GM18502 (cell line): Measurements from ENCODE around the gene ATXN7.

Experiments
- ATAC-seq: cut with Tn5 transposase; IDR thresholded peaks from one replicate; pipeline ENCODE4 v1.9.1; 2021; ENCODE audit warnings: mild to moderate bottlenecking; ENCODE audit not compliant: unreplicated experiment, poor library complexity

The ATXN7 gene

GRCh38 chr3:63976872-63977200 lies 113.2 kb downstream of the ATXN7 start:
- ATAC-seq: no peak

GRCh38 chr3:63977893-63978292 lies 114.2 kb downstream of the ATXN7 start:
- no peak for ATAC-seq

- ATAC-seq: no peak
These were observed 115.6 kb downstream of the ATXN7 start for GRCh38 chr3:63979093-63979885.

DNA sequence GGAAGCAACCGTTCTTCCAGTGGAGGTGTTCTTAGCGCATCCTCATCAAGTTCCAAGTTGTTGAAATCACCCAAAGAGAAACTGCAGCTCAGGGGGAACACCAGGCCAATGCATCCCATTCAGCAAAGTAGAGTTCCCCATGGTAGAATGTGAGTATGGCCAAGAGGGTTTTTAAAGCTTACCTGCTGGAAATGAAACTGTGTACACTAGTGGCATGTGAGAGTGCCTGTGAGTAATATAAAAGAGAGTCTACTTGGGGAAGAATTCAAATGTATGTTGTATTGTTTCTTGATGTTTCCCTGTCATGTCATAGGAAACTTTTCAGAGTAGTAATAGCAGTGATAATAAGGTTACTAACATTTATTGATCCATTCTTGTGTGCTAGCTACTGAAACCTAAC lies 116.4 kb downstream of the ATXN7 start:
- no peak for ATAC-seq

DNA sequence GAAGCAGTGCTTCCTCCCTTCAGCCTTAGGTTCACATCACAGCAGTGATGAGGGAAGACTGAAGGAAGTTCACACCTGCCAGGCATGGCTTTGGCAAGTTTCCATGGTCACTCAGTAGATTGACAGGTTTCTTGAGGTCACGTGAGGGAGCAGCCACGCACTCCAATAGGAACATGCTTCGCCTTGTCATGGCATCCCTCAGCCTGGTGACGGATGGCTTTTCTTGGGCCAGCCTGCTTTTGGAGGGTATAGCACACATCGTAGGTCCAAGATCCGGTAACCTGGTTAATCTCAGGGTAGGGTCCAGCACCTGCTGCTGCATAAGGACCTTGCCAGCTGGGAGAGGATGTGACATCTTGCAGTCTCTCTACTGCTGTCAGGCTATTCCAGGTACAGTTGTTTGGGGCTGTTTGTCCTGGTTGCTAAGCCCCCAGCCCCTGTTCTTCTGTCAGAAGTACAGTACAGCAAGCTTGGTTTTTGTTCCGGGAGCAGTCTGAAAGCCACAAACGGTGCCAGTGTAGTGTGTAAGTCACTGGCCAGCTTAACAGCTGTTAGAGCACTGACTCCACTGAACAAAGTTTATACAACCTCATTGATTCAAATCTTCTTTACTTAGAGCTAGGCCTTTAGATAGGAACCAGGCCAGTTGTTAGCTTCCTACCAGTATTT lies 117.3 kb downstream of the ATXN7 start:
- ATAC-seq: no peak

- ATAC-seq: no peak
These were observed 118.3 kb downstream of the ATXN7 start for GRCh38 chr3:63981980-63982379.

GRCh38 chr3:63984391-63984790 lies 120.7 kb downstream of the ATXN7 start:
- ATAC-seq: no peak

DNA sequence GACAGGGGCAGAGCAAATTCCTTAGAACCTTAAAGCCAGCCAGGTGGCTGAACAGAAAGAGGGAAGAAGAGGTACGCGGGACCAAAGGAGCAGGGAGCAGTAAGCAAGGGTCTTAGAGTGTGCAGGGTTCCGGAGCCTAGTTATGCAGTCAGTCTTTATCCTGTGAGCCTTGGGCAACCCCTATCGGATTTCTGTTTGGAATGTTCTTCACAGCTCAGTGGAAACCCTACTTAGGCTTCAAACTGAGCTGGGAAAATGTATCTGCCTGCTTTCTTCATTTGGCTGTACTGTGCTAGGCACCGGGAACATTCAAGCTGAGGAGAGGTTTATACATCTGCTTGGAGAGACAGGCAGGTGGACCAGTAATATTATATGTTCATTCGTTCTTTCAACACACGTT lies 122.5 kb downstream of the ATXN7 start:
- no peak for ATAC-seq

DNA sequence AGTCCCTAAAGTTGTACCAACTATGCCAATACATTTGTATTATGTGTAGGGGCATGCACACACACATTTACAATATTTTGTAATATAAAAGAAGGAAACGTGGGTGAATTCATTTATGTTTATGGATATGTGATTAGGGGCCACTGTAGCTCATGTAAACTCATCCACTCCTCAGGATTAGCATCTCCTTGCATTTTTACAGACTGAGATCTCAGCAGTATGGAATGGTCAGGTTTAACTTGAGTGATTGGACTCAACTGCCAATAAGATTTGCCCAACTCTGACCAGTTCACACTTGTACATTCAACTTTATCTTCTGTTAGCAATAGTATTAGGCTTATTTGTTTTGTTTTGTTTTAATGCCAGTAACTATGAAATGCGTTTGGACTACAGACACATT lies 123.2 kb downstream of the ATXN7 start:
- no peak for ATAC-seq

GRCh38 chr3:63988943-63989342 lies 125.3 kb downstream of the ATXN7 start:
- no peak for ATAC-seq

DNA sequence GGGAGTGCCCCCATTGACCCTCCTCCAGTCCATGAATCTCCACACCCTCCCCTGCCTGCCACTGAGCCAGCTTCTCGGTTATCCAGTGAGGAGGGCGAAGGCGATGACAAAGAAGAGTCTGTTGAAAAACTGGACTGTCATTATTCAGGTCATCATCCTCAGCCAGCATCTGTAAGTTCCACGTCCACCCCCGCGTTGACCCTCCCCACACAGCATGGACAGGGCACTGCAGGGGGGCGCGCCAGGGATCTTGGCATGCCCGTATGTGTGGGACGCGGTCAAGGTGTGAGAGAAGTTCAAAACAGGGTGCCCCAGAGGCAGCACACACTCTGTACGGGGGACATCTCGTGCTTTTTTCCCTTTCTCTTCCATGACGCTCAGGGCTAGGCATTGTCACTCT lies 126.5 kb downstream of the ATXN7 start:
- no peak for ATAC-seq

GRCh38 chr3:63990733-63991132 lies 127.1 kb downstream of the ATXN7 start:
- ATAC-seq: no peak

DNA sequence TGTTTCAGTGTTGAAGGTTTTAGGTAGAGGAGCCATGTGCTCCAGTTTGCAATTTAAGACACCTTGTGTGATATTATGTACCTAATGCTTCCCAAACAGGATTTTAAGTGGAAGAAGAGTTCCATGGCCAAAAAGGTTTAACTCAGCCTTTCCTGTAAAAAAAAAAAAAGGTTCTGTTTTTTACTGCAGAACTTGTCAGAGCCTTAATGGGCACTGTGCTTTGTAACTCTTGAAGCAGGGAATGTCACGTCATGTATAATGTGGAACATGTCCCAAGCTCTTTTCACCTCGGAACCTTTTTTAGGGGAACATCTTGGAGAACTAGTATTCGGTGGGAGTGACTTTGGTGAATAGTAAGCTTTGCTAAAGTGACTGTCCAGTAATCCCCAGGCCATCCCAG lies 128.0 kb downstream of the ATXN7 start:
- no peak for ATAC-seq

DNA sequence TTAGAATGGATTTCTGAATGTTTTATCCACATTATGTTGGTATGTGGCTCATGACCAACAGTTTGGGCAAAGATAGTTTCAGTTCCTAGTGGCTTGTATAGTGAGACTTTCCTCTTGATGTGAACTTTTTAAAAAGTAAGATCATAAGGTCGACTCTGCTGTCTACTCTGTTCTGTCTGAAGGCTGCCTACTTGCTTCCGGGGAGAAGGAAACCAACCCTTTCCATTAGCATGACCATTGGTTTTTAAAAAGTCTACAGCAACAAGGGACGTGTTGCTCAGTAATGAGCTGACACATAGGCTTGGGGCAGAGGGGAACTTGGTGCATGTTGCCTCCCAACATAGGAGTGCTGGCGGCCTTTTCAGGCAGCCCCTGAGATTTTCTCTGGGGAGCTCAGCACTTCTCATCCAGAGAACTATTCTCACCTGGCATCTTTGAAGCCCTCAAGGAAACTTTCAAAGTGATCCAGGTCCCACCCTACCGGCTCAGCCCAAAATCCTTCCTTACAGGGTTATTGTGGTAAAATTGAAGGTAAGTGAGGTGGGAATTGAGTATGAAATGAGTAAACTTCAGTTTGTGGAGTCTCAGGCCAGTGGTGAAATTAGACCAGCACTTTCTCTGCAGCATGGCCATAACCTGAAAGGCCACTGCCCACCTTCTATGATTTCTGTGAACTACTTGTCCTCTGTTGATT lies 129.0 kb downstream of the ATXN7 start:
- no peak for ATAC-seq

GRCh38 chr3:63993653-63994079 lies 130.0 kb downstream of the ATXN7 start:
- peak; percentile 91 for ATAC-seq

DNA sequence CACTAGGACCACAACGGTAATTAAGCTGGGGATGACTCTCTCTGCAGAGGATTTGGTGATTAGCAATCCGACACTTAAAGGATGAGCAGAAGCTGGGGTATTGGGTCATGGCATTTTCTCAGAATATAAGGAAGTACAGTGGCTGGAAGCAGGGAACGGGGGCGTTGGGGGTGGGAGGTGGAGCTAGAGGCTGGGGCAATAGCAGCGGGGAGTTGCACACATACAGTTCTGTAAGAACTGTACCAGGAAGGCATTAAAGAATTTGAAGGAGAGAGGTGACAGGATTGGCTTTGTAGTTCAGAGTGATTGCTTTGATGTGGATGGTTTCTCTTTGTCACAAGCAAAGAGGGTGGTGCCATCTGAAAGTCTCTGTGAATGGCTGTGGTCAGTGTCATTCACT lies 131.4 kb downstream of the ATXN7 start:
- ATAC-seq: no peak

DNA sequence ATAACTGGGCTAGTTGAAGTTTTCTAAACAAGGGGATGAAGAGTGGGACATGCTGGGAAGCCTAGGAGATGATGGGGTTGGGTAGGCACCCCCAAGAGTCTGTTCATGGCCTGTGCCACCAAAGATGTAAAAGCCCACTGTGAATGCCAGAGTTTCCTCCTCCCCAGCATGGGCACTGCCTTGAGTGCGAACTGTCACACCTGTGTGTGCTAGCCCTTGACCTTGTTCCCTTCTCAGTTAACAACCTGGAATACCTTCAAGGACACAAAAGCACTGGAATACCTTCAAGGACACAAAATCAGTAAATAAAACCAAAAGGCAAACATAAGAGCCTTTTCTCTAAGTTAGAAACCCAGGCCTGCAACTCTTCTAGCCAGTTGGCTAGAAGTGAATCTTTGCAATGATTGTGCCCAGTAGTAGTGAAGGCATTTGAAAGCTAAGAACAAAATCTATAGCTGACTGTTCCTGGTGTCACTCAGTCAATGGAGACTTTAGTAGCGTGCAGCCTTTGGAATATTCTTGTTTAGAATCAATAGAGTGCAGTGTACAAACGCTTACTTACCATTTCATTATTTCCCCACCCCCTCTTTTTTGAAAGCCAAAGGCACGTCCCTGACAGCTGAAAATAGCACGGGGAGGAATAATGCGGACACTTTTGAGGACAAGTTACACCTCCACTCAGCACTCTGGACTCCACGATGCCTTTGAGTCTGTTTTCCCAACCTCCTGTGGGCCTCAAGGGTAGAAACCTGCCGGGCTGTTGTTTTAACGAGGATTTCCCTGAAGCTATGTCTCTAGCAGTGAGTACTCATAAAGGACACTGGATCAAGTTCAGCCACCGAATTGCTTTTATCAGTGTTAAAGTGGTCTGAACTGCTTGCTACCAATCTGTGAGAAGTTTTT lies 135.4 kb downstream of the ATXN7 start:
- ATAC-seq: no peak

- ATAC-seq: no peak
These were observed 136.9 kb downstream of the ATXN7 start for GRCh38 chr3:64000453-64001055.

DNA sequence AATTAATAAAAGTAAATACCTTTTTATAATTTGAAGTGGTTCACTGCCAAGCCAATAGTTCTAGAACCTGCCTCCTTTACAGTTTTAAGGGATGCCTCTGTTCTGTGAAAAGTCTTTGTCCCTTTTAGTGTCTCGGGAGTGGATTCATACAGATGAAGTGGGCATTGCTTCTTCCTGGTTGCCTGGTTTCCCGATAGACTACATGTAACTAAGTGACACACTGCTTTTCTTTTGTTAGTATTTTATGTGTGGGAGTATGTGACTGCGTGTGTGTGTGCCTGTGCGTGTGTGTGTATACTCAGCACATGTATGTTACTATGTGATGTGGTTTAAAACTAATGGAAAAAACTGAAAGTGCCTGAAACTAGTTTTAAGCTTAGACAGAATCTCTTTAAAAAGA lies 138.6 kb downstream of the ATXN7 start:
- no peak for ATAC-seq

DNA sequence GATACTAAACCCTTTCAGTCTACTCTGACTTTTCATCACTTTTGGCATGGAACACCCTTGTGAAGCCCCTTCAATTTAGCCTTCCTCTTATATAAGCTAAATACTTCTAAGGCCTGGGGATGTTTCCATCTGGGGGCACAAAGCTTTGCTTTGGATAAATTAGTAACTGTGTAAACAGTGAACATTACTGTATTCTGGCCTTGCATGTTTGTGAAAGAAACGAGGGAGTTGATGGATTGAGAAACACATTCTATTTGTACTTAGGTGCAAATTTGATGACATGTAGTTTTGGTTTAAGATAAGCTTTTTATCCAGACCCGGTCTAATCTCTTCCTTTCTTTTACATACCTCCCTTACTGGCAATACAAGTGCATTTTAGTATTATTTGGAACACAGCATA lies 139.9 kb downstream of the ATXN7 start:
- no peak for ATAC-seq
